Measurements from ENCODE around the gene GLIPR2. TPM values are rescaled to one million over a fixed set of nuclear protein-coding genes. Genes with fewer than 3 reads are reported as not detected.

Gene GLIPR2
- total RNA-seq, 2 donors from 2014 or later: 4.0 to 17.0 TPM

DNA sequence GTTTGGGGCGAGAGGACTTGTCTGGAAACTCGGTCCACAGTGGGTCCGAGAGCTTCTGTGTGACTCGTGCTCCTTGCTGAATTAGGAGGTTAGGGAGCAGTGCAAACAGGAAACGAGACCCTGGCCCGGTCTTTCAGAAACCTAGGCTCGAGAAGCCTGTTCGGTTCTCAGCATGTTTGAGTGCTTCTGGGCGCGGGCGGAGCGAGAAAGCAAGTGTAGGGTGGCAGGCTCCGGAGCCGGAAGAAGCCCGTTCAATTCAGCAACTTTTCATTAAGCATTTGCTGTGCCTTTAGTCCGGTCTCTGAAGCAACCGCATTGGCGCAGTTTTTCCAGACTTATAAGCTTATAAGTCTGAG is 54.7 kb downstream of the GLIPR2 start:
- no peaks in the 10 kb centered on the region for H3K9me3 Mint-ChIP-seq
- DNase-seq (ENCODE audit: low spot score in 2 of 2) (peak in 1 of 2 donors; percentile 43), ATAC-seq (peak in 1 of 2 donors; percentile 2)
- H3K36me3 Mint-ChIP-seq: peaks cover 16 to 17% of the 10 kb centered on the region in 2 donors
- peak overlapping the region; percentile 88 to 96 for H3K27ac Mint-ChIP-seq

DNA sequence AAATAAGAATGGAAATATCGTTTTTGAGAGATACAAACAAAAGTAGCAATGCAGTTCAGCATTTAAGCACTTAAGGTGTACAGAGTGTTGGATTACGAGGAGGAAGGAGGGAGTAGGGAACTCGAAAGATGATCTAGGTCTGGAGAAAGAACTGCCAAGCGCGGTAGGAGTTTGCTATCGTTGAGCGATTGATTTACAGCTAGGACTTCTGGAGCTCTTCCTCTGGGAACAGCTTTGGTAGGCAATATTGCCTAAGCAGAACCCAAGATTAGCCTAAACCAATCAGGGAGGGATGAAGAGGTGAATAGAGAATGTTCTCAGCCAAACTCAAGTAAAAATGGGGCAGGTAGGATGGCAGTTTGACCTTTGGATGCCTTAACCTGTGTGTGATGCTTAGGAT is 55.2 kb downstream of the GLIPR2 start:
- peaks cover 16 to 17% of the 10 kb centered on the region in 2 donors for H3K36me3 Mint-ChIP-seq
- DNase-seq (ENCODE audit: low spot score in 2 of 2) (no peak), ATAC-seq (no peak)
- H3K27ac Mint-ChIP-seq: peak overlapping the region; percentile 88 to 96
- no peaks in the 10 kb centered on the region for H3K9me3 Mint-ChIP-seq

DNA sequence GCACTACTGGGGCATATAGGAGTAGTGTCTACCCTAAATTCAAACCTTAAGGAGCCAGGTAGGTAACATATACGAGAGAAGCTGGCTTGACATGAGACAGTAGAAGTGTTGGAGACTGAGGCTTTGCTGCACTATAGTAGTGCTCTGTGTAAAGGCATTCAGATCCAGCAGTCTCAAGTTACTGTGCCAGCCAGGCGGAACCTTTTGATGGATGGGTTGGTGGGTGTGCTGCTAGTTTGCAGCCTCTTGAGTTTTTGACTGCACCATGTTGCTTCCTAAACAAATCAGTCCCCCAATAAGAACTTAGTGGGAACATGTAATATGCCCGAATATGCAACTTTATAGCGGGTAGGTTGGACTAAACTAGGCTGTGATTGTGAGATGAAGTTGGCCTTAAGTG is 55.7 kb downstream of the GLIPR2 start:
- Mint-ChIP-seq H3K27ac (peak overlapping the region in 1 of 2 donors; percentile 88), H3K36me3 (peaks cover 16 to 17% of the 10 kb centered on the region in 2 donors), H3K9me3 (no peaks in the 10 kb centered on the region)
- DNase-seq (ENCODE audit: low spot score in 2 of 2) (no peak), ATAC-seq (no peak)

DNA sequence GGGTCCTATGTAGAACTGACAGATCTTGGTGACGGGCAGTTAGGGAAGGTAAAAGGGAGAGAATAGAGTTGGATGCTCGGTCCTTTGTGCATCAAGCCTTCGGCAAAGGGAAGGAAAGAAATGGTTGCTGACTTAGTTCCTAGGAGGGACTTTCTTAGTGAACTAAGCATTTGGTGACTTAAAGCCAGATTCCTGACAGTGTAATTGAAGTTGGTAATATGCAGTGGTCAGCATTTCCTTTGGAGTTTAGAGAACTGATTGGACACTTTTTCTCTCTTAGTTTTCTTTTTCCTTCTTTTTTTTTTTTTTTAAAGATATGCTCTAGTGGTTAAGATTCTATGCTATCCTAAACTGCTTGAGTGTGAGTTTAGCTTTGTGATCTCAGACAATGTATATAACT is 56.5 kb downstream of the GLIPR2 start:
- ATAC-seq (no peak), DNase-seq (ENCODE audit: low spot score in 2 of 2) (no peak)
- Mint-ChIP-seq H3K27ac (peak overlapping the region in 1 of 2 donors; percentile 26), H3K9me3 (no peaks in the 10 kb centered on the region), H3K36me3 (peaks cover 16 to 17% of the 10 kb centered on the region in 2 donors)

DNA sequence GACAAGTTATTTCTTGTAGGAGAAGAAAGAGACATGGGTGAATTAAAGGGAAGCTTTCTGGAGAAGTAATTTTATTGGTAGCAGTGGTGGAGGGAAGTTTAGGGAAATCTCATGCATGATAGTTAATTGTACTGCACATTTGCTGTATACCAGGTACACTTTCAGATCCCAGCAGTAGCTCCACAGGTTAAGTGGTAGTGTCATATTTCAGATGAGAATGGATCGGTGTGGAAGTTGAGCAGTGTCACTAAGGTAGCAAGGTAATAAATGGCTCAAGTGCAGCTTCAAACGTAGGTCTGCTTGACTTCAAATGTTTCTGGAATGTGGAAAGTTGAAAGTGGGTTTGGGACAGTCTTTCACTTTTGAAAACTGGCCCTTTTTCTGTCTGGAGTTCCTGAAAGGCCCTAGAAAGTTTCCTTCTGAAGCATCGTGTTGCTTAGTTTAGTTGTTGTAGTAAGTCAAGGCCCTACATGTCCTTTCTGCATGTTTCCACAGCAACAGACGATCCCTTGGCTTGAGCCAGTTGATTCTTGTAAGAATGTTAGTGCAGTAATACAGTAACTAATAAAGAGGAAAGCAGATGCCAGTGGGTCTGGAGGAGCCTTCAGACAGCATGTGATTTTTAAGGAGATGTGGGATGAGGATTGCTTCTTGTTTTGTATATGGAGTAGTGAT is 57.9 kb downstream of the GLIPR2 start:
- ATAC-seq (no peak), DNase-seq (ENCODE audit: low spot score in 2 of 2) (no peak)
- H3K36me3 Mint-ChIP-seq: peaks cover 16 to 17% of the 10 kb centered on the region in 2 donors
- peak overlapping the region; percentile 46 to 86 for H3K27ac Mint-ChIP-seq
- H3K9me3 Mint-ChIP-seq: no peaks in the 10 kb centered on the region

DNA sequence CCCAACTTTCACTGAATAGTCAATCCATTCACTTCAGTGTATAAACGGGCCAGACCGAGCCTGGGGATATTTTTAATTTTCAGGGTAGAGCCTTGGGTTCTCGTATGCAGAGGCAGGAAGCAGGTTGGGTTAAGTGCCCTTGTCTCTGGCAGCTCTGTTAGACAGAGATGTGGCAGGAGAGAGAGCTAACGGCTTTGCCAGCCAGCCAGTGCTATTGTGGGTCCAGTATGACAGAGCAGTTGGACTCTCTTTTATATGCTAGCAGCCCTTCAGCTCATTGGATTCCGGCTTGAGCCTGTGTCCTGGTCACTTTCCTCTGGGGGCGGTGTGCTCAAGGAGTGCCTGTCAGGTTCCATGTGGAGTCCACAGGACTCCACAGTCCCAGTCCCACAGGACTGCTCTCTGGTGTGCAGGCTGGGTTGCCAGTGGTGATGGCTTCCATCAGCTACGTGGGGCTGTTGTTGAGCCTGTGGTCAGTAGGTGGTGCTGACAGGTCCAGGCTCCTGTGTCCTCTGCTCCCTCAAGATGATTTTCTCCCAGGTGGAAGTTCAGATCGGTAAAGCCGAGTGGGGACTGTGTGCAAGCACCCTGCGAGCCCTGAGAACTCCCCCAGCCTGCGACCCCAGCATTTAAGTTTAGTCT is 68.5 kb downstream of the GLIPR2 start:
- DNase-seq (ENCODE audit: low spot score in 2 of 2): no peak
- no peak for ATAC-seq
- Mint-ChIP-seq H3K36me3 (peaks cover 24 to 30% of the 10 kb centered on the region in 2 donors), H3K9me3 (no peaks in the 10 kb centered on the region), H3K27ac (peak overlapping the region in 1 of 2 donors; percentile 92)

DNA sequence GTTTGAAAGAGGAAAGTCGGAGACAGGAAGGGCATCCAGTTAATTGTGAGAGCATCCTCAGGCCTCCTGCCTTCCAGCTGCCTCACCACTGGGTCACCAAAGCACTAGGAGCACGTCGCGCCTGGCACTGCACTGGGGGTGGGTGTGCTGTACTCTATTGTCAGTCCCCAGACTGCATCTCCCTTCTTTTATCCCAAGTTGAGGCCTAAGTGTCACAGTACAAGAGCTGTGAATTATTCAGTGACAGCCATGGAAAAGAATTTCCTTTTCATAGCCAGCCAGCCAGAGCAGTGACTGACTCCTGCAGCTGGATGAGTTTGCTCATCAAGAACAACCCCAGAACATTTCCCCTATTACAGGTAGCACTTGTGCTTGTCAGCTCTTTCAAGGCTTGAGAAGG is 70.5 kb downstream of the GLIPR2 start:
- DNase-seq (ENCODE audit: low spot score in 2 of 2) (no peak), ATAC-seq (peak in 1 of 2 donors; percentile 31)
- Mint-ChIP-seq H3K36me3 (peaks cover 24 to 36% of the 10 kb centered on the region in 2 donors), H3K27ac (peak overlapping the region; percentile 82 to 86), H3K9me3 (no peaks in the 10 kb centered on the region)

DNA sequence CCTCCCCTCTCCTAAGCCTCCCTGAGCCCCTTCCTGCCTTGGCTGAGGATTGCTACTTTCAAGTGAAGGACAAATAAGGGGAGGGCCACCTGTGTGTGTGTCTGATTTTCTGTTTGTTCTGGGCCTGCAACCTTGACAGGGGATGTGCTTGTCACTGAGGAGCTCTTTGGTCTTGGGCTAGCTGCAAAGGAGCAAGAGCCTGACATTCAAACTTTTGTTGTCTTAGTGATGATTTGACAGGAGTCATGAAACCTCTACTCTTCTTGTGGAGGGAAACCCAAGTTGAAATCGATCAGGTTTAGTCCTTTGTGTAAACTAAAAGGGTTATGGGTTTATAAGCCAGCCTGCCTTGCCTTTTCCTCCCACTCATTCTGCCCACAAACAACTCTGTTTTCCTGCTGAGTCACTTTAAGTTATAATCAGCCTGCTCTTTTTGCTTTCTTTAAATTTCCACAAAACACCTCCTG is 71.0 kb downstream of the GLIPR2 start:
- no peaks in the 10 kb centered on the region for H3K9me3 Mint-ChIP-seq
- peak overlapping the region; percentile 82 to 86 for H3K27ac Mint-ChIP-seq
- ATAC-seq: peak in 1 of 2 donors; percentile 63
- H3K36me3 Mint-ChIP-seq: peaks cover 24 to 32% of the 10 kb centered on the region in 2 donors
- no peak for DNase-seq (ENCODE audit: low spot score in 2 of 2)

DNA sequence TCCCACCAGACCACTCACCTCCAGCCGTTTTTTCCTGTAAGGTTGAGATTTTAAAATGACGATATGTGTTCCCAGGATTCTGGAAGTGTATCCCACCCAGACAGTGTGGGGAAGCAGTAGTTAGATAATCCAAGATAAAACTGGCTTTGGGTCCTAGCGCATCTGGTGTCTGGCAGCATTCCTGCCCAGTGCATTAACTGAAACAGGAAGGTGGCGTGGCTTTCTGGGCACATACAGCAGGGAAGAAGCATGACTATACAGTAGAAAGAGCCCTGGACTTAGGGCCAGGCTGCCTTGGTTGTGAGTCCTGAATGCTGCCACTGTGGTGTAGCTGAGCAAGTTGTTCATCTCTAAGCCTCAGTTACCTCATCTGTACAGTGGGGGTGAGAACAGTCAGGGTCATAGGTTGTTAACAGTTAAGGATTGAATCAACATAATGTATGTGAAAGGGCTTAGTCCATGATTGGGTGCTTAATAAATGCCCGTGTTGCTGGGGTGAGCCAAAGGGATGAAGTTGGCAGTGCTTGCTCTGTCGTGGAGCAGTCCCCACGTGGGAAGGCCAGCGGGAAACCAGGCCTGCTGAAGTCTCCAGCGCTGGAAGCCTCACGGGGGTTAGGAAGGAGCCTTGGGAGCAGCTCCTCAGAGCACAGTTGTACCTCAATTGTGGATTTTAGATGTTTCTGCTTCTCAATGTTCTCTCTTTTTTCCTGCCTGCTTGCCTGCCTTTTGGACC is 72.2 kb downstream of the GLIPR2 start:
- Mint-ChIP-seq H3K36me3 (peaks cover 23 to 37% of the 10 kb centered on the region in 2 donors), H3K27ac (peak overlapping the region; percentile 82 to 86), H3K9me3 (no peaks in the 10 kb centered on the region)
- DNase-seq (ENCODE audit: low spot score in 2 of 2) (no peak), ATAC-seq (no peak)

DNA sequence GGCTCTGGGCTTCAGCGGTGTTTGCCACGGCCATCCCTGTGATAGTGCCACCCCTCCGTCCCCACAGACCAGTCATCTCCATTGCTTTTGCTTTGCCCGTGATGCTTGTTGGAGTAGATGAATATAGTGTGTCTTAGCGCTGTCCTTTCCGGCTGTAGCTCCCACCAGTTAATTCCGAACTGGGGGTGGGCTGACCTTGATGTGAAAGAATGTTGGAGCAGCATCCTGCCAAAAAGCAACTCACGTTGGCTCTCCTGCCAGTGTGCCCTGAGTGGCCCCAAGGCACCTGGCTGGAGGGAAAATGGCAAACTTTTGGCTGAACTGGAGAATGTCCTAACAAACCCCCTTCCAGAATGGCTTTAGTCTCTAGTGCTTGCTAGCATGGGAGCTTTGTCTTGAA is 74.2 kb downstream of the GLIPR2 start:
- DNase-seq (ENCODE audit: low spot score in 2 of 2) (no peak), ATAC-seq (no peak)
- Mint-ChIP-seq H3K9me3 (no peaks in the 10 kb centered on the region), H3K36me3 (peaks cover 9 to 32% of the 10 kb centered on the region in 2 donors), H3K27ac (peak overlapping the region in 1 of 2 donors; percentile 72)

DNA sequence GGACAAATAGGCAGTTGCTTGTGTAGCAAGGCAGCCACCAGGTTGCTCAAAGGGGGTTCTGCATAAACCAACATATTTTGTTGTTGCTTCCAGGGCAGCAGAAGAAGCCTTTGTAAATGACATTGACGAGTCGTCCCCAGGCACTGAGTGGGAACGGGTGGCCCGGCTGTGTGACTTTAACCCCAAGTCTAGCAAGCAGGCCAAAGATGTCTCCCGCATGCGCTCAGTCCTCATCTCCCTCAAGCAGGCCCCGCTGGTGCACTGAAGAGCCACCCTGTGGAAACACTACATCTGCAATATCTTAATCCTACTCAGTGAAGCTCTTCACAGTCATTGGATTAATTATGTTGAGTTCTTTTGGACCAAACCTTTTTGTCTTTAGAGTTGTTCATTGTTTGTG is 75.0 kb downstream of the GLIPR2 start:
- DNase-seq (ENCODE audit: low spot score in 2 of 2): no peak
- Mint-ChIP-seq H3K27ac (peak overlapping the region in 1 of 2 donors; percentile 24), H3K9me3 (no peaks in the 10 kb centered on the region), H3K36me3 (peaks cover 5 to 33% of the 10 kb centered on the region in 2 donors)
- ATAC-seq: no peak

DNA sequence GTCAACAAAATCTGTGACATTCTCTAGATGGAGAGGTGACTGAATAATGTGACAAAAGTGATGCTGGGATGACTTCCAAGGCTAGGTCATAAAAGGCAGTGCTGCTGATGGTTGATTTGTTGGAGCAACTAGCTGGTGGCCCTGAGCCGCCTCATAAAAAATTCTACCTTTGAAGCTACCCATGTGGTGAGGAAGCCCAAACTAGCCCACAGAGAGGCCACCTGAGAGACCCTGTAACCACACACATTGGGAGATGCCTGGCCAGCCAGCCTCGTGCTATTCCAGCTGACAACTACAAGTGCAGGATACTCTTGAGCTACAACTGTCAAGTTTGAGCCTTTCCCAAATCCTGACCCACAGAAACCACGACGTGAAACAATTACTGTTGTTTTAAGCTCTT is 76.9 kb downstream of the GLIPR2 start:
- peaks cover 5 to 30% of the 10 kb centered on the region in 2 donors for H3K36me3 Mint-ChIP-seq
- no peaks in the 10 kb centered on the region for H3K9me3 Mint-ChIP-seq
- no peak for DNase-seq (ENCODE audit: low spot score in 2 of 2)
- ATAC-seq: no peak
- H3K27ac Mint-ChIP-seq: peak overlapping the region; percentile 43 to 93

Other genes with a start within 250 kb of the GLIPR2 start
- not detected for gene HRCT1, start 230.5 kb upstream of the GLIPR2 start, total RNA-seq
- not detected for gene SPAAR, start 227.2 kb upstream of the GLIPR2 start, total RNA-seq
- gene OR2S2, start 178.6 kb upstream of the GLIPR2 start, total RNA-seq: not detected
- 1 to 10 TPM; 7.0 to 7.6 TPM for gene RECK, start 99.8 kb upstream of the GLIPR2 start, total RNA-seq
- not detected for gene CCIN, start 32.7 kb downstream of the GLIPR2 start, total RNA-seq
- 100 to 1,000 TPM in 1 of 2 donors, 10 to 100 TPM in 1; 77.0 to 127 TPM for gene CLTA, start 54.2 kb downstream of the GLIPR2 start, total RNA-seq
- 10 to 100 TPM; 10.0 to 18.4 TPM for gene GNE, start 121.7 kb downstream of the GLIPR2 start, total RNA-seq